ENCODE data around the gene MAGEL2. TPM values are rescaled to one million over a fixed set of nuclear protein-coding genes. Genes with fewer than 3 reads are reported as not detected.

Gene MAGEL2
- total RNA-seq, 1 experiment from 2014 or later = not detected

DNA sequence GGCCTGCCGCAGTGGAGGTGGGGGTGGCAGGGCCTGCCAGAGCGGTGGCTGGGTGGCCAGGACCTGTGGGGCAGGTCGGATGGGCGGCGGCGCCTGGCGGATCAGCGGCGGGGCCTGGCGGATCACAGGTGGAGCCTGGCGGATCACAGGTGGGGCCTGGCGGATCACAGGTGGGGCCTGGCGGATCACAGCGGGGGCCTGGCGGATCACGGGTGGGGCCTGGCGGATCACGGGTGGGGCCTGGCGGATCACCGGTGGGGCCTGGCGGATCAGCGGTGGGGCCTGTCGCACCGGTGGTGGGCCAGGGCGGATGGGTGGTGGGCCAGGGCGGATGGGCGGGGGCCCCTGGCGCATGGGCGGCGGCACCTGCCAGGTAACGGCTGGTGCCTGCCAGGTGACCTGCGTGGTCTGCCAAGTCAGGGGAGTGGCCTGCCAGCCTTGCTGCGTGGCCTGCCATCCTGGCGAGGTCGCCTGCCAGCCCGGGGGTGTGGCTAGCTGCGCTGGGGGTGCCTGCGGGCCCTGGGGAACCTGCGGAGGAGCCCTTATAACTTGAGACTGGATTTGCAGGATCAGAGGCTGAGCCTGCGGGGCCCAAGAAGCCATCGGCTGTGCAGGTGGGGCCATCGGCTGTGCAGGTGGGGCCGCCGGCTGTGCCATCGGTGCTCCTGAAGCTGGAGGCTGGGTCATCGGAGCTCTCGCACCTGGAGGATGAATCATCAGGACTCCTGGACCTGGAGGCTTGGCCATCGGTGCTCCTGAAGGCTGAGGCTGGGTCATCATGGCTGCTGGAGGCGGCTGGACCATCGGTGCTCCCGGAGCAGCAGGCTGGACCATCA, 1.3 kb downstream of the MAGEL2 start:
- TF ChIP-seq FOSL1 (IDR thresholded peaks at IDR 0.05; ENCODE audit: low read depth) = no peak
- no peak for TF ChIP-seq YY1 (IDR thresholded peaks at IDR 0.05; ENCODE audit: extremely low read depth, insufficient replicate concordance, low read depth, low read length)
- TF ChIP-seq ELF1 (IDR thresholded peaks at IDR 0.05; ENCODE audit: borderline replicate concordance, low read depth) = no peak
- TF ChIP-seq EGR1 (IDR thresholded peaks at IDR 0.05; ENCODE audit: low read depth) = no peak
- TF ChIP-seq, protein P1, sequence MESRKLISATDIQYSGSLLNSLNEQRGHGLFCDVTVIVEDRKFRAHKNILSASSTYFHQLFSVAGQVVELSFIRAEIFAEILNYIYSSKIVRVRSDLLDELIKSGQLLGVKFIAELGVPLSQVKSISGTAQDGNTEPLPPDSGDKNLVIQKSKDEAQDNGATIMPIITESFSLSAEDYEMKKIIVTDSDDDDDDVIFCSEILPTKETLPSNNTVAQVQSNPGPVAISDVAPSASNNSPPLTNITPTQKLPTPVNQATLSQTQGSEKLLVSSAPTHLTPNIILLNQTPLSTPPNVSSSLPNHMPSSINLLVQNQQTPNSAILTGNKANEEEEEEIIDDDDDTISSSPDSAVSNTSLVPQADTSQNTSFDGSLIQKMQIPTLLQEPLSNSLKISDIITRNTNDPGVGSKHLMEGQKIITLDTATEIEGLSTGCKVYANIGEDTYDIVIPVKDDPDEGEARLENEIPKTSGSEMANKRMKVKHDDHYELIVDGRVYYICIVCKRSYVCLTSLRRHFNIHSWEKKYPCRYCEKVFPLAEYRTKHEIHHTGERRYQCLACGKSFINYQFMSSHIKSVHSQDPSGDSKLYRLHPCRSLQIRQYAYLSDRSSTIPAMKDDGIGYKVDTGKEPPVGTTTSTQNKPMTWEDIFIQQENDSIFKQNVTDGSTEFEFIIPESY (IDR thresholded peaks at IDR 0.05; ENCODE audit: extremely low read depth, insufficient replicate concordance, low read length) = no peak
- no peak for TF ChIP-seq JUND (IDR thresholded peaks at IDR 0.05)
- TF ChIP-seq ZNF274 (IDR thresholded peaks at IDR 0.05; ENCODE audit: low read depth, low read length) = no peak
- TF ChIP-seq SP1 (IDR thresholded peaks at IDR 0.05; ENCODE audit: low read depth) = no peak
- TF ChIP-seq, protein P2, sequence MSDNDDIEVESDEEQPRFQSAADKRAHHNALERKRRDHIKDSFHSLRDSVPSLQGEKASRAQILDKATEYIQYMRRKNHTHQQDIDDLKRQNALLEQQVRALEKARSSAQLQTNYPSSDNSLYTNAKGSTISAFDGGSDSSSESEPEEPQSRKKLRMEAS (IDR thresholded peaks at IDR 0.05) = no peak
- TF ChIP-seq, protein P3, sequence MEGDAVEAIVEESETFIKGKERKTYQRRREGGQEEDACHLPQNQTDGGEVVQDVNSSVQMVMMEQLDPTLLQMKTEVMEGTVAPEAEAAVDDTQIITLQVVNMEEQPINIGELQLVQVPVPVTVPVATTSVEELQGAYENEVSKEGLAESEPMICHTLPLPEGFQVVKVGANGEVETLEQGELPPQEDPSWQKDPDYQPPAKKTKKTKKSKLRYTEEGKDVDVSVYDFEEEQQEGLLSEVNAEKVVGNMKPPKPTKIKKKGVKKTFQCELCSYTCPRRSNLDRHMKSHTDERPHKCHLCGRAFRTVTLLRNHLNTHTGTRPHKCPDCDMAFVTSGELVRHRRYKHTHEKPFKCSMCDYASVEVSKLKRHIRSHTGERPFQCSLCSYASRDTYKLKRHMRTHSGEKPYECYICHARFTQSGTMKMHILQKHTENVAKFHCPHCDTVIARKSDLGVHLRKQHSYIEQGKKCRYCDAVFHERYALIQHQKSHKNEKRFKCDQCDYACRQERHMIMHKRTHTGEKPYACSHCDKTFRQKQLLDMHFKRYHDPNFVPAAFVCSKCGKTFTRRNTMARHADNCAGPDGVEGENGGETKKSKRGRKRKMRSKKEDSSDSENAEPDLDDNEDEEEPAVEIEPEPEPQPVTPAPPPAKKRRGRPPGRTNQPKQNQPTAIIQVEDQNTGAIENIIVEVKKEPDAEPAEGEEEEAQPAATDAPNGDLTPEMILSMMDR (IDR thresholded peaks at IDR 0.05 in 2 of 3, conservative IDR thresholded peaks at IDR 0.05 in 1 of 3; ENCODE audit: borderline replicate concordance in 1 of 3, insufficient read depth in 1 of 3, low read depth in 2 of 3, low read length in 2 of 3) = no peak
- TF ChIP-seq EZH2 (IDR thresholded peaks at IDR 0.05) = no peak
- no peak for TF ChIP-seq POLR2A (IDR thresholded peaks at IDR 0.05; ENCODE audit: borderline replicate concordance, extremely low read depth, insufficient read depth, insufficient read length)
- TF ChIP-seq POLR2AphosphoS5 (IDR thresholded peaks at IDR 0.05; ENCODE audit: low read depth, low read length) = no peak
- no peak for TF ChIP-seq CBX3 (IDR thresholded peaks at IDR 0.05; ENCODE audit: low read depth)
- Histone ChIP-seq H3K79me2 (ENCODE audit: insufficient read depth, low read length) (no peaks in the 10 kb centered on the region), H3K9me2 (ENCODE audit: insufficient read depth) (no peaks in the 10 kb centered on the region), H3K9me3 (ENCODE audit: control insufficient read depth in 1 of 2, insufficient read depth in 1 of 2, low read depth in 1 of 2, low read length in 2 of 2) (no peaks in the 10 kb centered on the region), H2AFZ (ENCODE audit: low read depth, low read length, poor library complexity, severe bottlenecking) (no peak overlapping the region), H3K9ac (ENCODE audit: low read length) (no peak overlapping the region), H3K27me3 (ENCODE audit: insufficient read depth, low read length) (no peaks in the 10 kb centered on the region), H3K4me1 (ENCODE audit: control insufficient read depth in 1 of 2, insufficient read depth in 2 of 2, low read length in 2 of 2) (no peaks in the 10 kb centered on the region), H3K27ac (ENCODE audit: low read depth, low read length) (no peak overlapping the region), H3K4me2 (ENCODE audit: low read length) (no peak overlapping the region), H3K4me3 (replicated peaks in 1 of 2; ENCODE audit: low read depth in 1 of 2, low read length in 2 of 2) (no peak overlapping the region), H4K20me1 (ENCODE audit: insufficient read depth) (no peaks in the 10 kb centered on the region), H3K36me3 (ENCODE audit: control insufficient read depth in 1 of 2, insufficient read depth in 2 of 2, low read length in 2 of 2) (no peaks in the 10 kb centered on the region)
- intact Hi-C loops (cut with micrococcal nuclease) = loop anchor here (5.0 to 10.0 kb wide), 2 partner anchors 1788 to 1856 kb away; partner anchors contain the start of gene UBE3A
- ChIA-PET POLR2A (no interaction called here), RAD21 (ENCODE audit: low non-redundant PET in 1 of 2, low total read pairs in 2 of 2, uncharacterized antibody in 2 of 2, unreplicated experiment in 2 of 2) (no interaction called here), CTCF (no interaction called here)
- BruUV-seq (replicated peaks) = no TSS peak
- DNase-seq (ENCODE audit: low read depth, low spot score) (no peak), ATAC-seq (no peak)
